Measurements from ENCODE around the gene NAXE. TPM values are rescaled to one million over a fixed set of nuclear protein-coding genes. Genes with fewer than 3 reads are reported as not detected.

The NAXE gene
- total and polyA plus RNA-seq, 2 of the 13 experiments (the other 11 are each of a cell fraction or from before 2014, with no cell fraction given), result 39.4 to 59.4 TPM

DNA sequence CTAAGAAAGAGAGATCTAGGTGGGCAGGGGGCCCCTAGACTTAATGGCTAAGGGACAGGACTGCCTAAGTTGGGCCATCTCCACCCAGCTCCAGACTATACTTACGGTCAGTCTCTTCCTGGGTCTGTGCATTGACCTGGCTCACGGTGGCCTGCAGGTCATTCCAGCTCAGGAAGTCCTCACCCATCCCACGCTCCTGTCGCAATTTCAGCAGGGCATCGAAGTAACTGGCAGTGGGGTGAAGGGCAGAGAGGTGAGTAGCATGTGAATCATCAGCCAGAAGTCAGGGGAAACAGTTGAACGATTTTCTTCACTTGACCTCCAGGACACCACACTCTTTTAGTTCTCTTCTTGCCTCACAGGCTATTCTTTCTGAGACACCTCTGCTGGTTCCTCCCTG lies 39.7 kb upstream of the NAXE start:
- DNase-seq (ENCODE audit: low spot score), result no peak
- Histone ChIP-seq H3K4me3 (replicated peaks in 1 of 3; ENCODE audit: insufficient read depth in 1 of 3, low read depth in 2 of 3, low read length in 3 of 3) (no peak overlapping the region), H3K9me3 (ENCODE audit: low read length) (no peaks in the 10 kb centered on the region), H4K20me1 (ENCODE audit: insufficient read depth, low read length) (no peaks in the 10 kb centered on the region), H2AFZ (ENCODE audit: low read length) (no peak overlapping the region), H3K4me1 (ENCODE audit: insufficient read depth, low read length) (peaks cover 15% of the 10 kb centered on the region), H3K27me3 (ENCODE audit: control insufficient read depth in 1 of 2, insufficient read depth in 2 of 2, low read length in 2 of 2) (no peaks in the 10 kb centered on the region), H3K27ac (ENCODE audit: extremely low read length, insufficient read depth, low read length) (no peak overlapping the region), H3K79me2 (ENCODE audit: insufficient read depth, low read length) (no peaks in the 10 kb centered on the region), H3K9ac (ENCODE audit: insufficient read depth, low read depth, low read length) (no peak overlapping the region), H3K36me3 (replicated peaks in 1 of 2; ENCODE audit: control insufficient read depth in 1 of 2, insufficient read depth in 2 of 2, low read length in 2 of 2) (peaks cover 7 to 44% of the 10 kb centered on the region in 2 experiments; a peak in 4 of 5 replicates), H3K4me2 (ENCODE audit: low read depth, low read length) (no peak overlapping the region)
- ATAC-seq, result no peak
- ChIA-PET CTCF (ENCODE audit: low intra/inter-chr PET ratio, low total read pairs) (no interaction called here), POLR2A (interaction anchor here (1.0 to 1.2 kb wide), 3 partner anchors 51 to 106 kb away, joined by 3 read pairs; no protein-coding TSS in a partner anchor)
- 56% methylated on average over 1 of the region's 6 CpGs for WGBS (ENCODE audit: low lambda C conversion rate)
- no TSS peak for BruUV-seq (replicated peaks)
- TF ChIP-seq GFI1 (CRISPR knock-in tag; IDR thresholded peaks at IDR 0.05; ENCODE audit: borderline replicate concordance), result no peak
- TF ChIP-seq HNF4G (IDR thresholded peaks at IDR 0.05; ENCODE audit: borderline replicate concordance, low read depth, low read length), result no peak
- no peak for TF ChIP-seq HNF4G (CRISPR knock-in tag; IDR thresholded peaks at IDR 0.05; ENCODE audit: borderline replicate concordance, low read depth)
- no peak for TF ChIP-seq CREB1 (IDR thresholded peaks at IDR 0.05)
- no peak for TF ChIP-seq CREB1 (CRISPR knock-in tag; IDR thresholded peaks at IDR 0.05)
- TF ChIP-seq KLF9 (CRISPR knock-in tag; IDR thresholded peaks at IDR 0.05; ENCODE audit: low read depth), result no peak
- TF ChIP-seq, protein P1, sequence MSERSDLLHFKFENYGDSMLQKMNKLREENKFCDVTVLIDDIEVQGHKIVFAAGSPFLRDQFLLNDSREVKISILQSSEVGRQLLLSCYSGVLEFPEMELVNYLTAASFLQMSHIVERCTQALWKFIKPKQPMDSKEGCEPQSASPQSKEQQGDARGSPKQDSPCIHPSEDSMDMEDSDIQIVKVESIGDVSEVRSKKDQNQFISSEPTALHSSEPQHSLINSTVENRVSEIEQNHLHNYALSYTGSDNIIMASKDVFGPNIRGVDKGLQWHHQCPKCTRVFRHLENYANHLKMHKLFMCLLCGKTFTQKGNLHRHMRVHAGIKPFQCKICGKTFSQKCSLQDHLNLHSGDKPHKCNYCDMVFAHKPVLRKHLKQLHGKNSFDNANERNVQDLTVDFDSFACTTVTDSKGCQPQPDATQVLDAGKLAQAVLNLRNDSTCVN (CRISPR knock-in tag; IDR thresholded peaks at IDR 0.05; ENCODE audit: borderline replicate concordance), result no peak
- no peak for TF ChIP-seq ZNF777 (CRISPR knock-in tag; IDR thresholded peaks at IDR 0.05)
- no peak for TF ChIP-seq PAXIP1 (CRISPR knock-in tag; conservative IDR thresholded peaks at IDR 0.05)
- no peak for TF ChIP-seq ZNF512B (CRISPR knock-in tag; IDR thresholded peaks at IDR 0.05; ENCODE audit: borderline replicate concordance)
- no peak for FAIRE-seq
- intact Hi-C loops (cut with micrococcal nuclease; ENCODE audit: unreplicated experiment), result loop anchor here (1.0 kb wide), 1 partner anchor 20 kb away; the partner anchor contains the start of gene IQGAP3
- in situ Hi-C loops (cut with HindIII; ENCODE audit: extremely low pct_ligation_motif_present, low pct_unique_long_range_greater_than_20kb), result no loop called here

All from HepG2 (cell line).